ENCODE measurements around the gene ARHGEF26.

- no peak for TF ChIP-seq CTCF (IDR thresholded peaks at IDR 0.05; ENCODE audit: insufficient read depth, low read length)
- no peak for TF ChIP-seq REST (IDR thresholded peaks at IDR 0.05; ENCODE audit: insufficient replicate concordance, low read depth)
- no peak for TF ChIP-seq GABPA (IDR thresholded peaks at IDR 0.05; ENCODE audit: low read depth)
Observed at GRCh38 chr3:154247806-154248415, 126.7 kb downstream of the ARHGEF26 start.

Data from HL-60 (cell line).